Measurements from ENCODE around the gene NDC80. TPM values are rescaled to one million over a fixed set of nuclear protein-coding genes. Genes with fewer than 3 reads are reported as not detected.

The NDC80 gene
- total RNA-seq, 2 experiments from 2014 or later: 6.3 to 7.5 TPM

GRCh38 chr18:2536063-2536462 is 35.3 kb upstream of the NDC80 start:
- peaks cover 11% of the 10 kb centered on the region for H3K36me3 ChIP-seq (ENCODE audit: insufficient read depth, low read length)
- H3K27ac ChIP-seq (ENCODE audit: low read depth in 1 of 2, low read length in 2 of 2): no peak overlapping the region
- H3K9me3 ChIP-seq (ENCODE audit: control insufficient read depth in 1 of 2, insufficient read depth in 1 of 2, low read length in 2 of 2): no peaks in the 10 kb centered on the region
- no peak for TF ChIP-seq CTCF (IDR thresholded peaks at IDR 0.05)
- no peak overlapping the region for H3K27ac Mint-ChIP-seq
- H3K9me3 Mint-ChIP-seq: no peaks in the 10 kb centered on the region
- intact Hi-C loops (cut with DNase I, micrococcal nuclease): no loop called here
- no peaks in the 10 kb centered on the region for H3K4me1 ChIP-seq (ENCODE audit: insufficient read depth, low read length)
- H3K27me3 Mint-ChIP-seq: no peaks in the 10 kb centered on the region
- H3K4me3 Mint-ChIP-seq: no peak overlapping the region
- no peak for ATAC-seq (ENCODE audit: poor library complexity)
- ChIA-PET POLR2A (no interaction called here), CTCF (no interaction called here)
- H3K4me1 Mint-ChIP-seq (ENCODE audit: low read depth): no peaks in the 10 kb centered on the region
- DNase-seq: no peak
- H3K27me3 ChIP-seq (ENCODE audit: control insufficient read depth in 1 of 2, insufficient read depth in 2 of 2, low read length in 2 of 2): no peaks in the 10 kb centered on the region
- H3K4me3 ChIP-seq (ENCODE audit: low read length): no peak overlapping the region
- peaks cover 77% of the 10 kb centered on the region for H3K36me3 Mint-ChIP-seq (ENCODE audit: low read depth)

GRCh38 chr18:2536493-2536892 is 34.9 kb upstream of the NDC80 start:
- H3K36me3 Mint-ChIP-seq (ENCODE audit: low read depth): peaks cover 76% of the 10 kb centered on the region
- H3K4me1 Mint-ChIP-seq (ENCODE audit: low read depth): no peaks in the 10 kb centered on the region

GRCh38 chr18:2537296-2537695 is 34.1 kb upstream of the NDC80 start:
- TF ChIP-seq CTCF (IDR thresholded peaks at IDR 0.05): no peak
- no peaks in the 10 kb centered on the region for H3K27me3 ChIP-seq (ENCODE audit: control insufficient read depth in 1 of 2, insufficient read depth in 2 of 2, low read length in 2 of 2)
- intact Hi-C loops (cut with DNase I, micrococcal nuclease): no loop called here
- ChIA-PET POLR2A (no interaction called here), CTCF (no interaction called here)
- ATAC-seq (ENCODE audit: poor library complexity) (no peak), DNase-seq (no peak)
- H3K4me3 ChIP-seq (ENCODE audit: low read length): no peak overlapping the region
- no peaks in the 10 kb centered on the region for H3K9me3 ChIP-seq (ENCODE audit: control insufficient read depth in 1 of 2, insufficient read depth in 1 of 2, low read length in 2 of 2)
- H3K36me3 ChIP-seq (ENCODE audit: insufficient read depth, low read length): peaks cover 11% of the 10 kb centered on the region
- no peak overlapping the region for H3K27ac ChIP-seq (ENCODE audit: low read depth in 1 of 2, low read length in 2 of 2)
- H3K4me3 Mint-ChIP-seq: no peak overlapping the region
- H3K9me3 Mint-ChIP-seq: no peaks in the 10 kb centered on the region
- no peak overlapping the region for H3K27ac Mint-ChIP-seq
- peaks cover 5% of the 10 kb centered on the region for H3K4me1 Mint-ChIP-seq (ENCODE audit: low read depth)
- H3K36me3 Mint-ChIP-seq (ENCODE audit: low read depth): peaks cover 76% of the 10 kb centered on the region
- H3K27me3 Mint-ChIP-seq: no peaks in the 10 kb centered on the region
- no peaks in the 10 kb centered on the region for H3K4me1 ChIP-seq (ENCODE audit: insufficient read depth, low read length)

More at GRCh38 chr18:2536493-2536892, 34.9 kb upstream of the NDC80 start:
- Histone ChIP-seq H3K36me3 (ENCODE audit: insufficient read depth, low read length) (peaks cover 11% of the 10 kb centered on the region), H3K4me1 (ENCODE audit: insufficient read depth, low read length) (no peaks in the 10 kb centered on the region), H3K27me3 (ENCODE audit: control insufficient read depth in 1 of 2, insufficient read depth in 2 of 2, low read length in 2 of 2) (no peaks in the 10 kb centered on the region), H3K9me3 (ENCODE audit: control insufficient read depth in 1 of 2, insufficient read depth in 1 of 2, low read length in 2 of 2) (no peaks in the 10 kb centered on the region), H3K4me3 (ENCODE audit: low read length) (no peak overlapping the region), H3K27ac (ENCODE audit: low read depth in 1 of 2, low read length in 2 of 2) (no peak overlapping the region)
- no peaks in the 10 kb centered on the region for H3K9me3 Mint-ChIP-seq
- TF ChIP-seq CTCF (IDR thresholded peaks at IDR 0.05): no peak
- H3K4me3 Mint-ChIP-seq: no peak overlapping the region
- ATAC-seq (ENCODE audit: poor library complexity) (no peak), DNase-seq (no peak)
- ChIA-PET CTCF (no interaction called here), POLR2A (no interaction called here)
- H3K27ac Mint-ChIP-seq: no peak overlapping the region
- no peaks in the 10 kb centered on the region for H3K27me3 Mint-ChIP-seq
- intact Hi-C loops (cut with DNase I, micrococcal nuclease): no loop called here

All from CD4-positive, alpha-beta T cell (primary cell).